ENCODE measurements around the gene SLCO1B3. TPM values are rescaled to one million over a fixed set of nuclear protein-coding genes. Genes with fewer than 3 reads are reported as not detected.

Gene SLCO1B3
- total and polyA plus RNA-seq, 2 donors from 2014 or later = not detected

DNA sequence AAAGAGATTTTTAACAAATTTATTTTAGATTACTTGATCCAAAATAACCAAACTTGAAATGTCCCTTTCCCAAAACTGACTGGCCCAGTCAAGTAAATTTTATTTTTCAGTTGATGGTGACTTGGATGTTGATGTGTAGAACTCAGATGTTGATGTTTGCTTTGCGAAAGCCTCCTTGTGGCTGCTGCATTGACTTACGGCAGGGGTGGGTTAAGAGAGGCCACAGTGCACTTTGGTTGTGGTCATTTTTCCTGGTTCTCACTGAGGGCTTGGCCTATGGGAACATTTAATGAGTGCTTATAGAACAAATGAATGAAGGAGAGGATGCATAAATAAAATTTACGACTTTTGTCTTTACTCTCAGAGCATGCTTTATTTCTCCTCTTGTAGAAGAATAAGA, 52.6 kb downstream of the SLCO1B3 start:
- TF ChIP-seq, protein P1, sequence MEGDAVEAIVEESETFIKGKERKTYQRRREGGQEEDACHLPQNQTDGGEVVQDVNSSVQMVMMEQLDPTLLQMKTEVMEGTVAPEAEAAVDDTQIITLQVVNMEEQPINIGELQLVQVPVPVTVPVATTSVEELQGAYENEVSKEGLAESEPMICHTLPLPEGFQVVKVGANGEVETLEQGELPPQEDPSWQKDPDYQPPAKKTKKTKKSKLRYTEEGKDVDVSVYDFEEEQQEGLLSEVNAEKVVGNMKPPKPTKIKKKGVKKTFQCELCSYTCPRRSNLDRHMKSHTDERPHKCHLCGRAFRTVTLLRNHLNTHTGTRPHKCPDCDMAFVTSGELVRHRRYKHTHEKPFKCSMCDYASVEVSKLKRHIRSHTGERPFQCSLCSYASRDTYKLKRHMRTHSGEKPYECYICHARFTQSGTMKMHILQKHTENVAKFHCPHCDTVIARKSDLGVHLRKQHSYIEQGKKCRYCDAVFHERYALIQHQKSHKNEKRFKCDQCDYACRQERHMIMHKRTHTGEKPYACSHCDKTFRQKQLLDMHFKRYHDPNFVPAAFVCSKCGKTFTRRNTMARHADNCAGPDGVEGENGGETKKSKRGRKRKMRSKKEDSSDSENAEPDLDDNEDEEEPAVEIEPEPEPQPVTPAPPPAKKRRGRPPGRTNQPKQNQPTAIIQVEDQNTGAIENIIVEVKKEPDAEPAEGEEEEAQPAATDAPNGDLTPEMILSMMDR (IDR thresholded peaks at IDR 0.05; ENCODE audit: borderline replicate concordance, extremely low read depth, insufficient read depth) = no peak
- H3K4me3 ChIP-seq (ENCODE audit: low read length in 3 of 3) = no peak overlapping the region
- no peak for DNase-seq
- no peaks in the 10 kb centered on the region for H3K4me1 ChIP-seq (ENCODE audit: control insufficient read depth in 2 of 3, insufficient read depth in 2 of 3, low read depth in 1 of 3, low read length in 3 of 3)
- no peak for FAIRE-seq
- H3K9me3 ChIP-seq (ENCODE audit: control insufficient read depth in 2 of 3, insufficient read depth in 1 of 3, low read length in 3 of 3) = no peaks in the 10 kb centered on the region
- no peak overlapping the region for H3K9ac ChIP-seq (ENCODE audit: low read length in 3 of 3)
- H3K27me3 ChIP-seq (ENCODE audit: control insufficient read depth, insufficient read depth, low read length) = no peaks in the 10 kb centered on the region
- intact Hi-C loops (cut with DNase I) = no loop called here
- H3K27ac ChIP-seq (ENCODE audit: low read depth in 2 of 2, low read length in 2 of 2) = no peak overlapping the region
- H3K36me3 ChIP-seq (ENCODE audit: control insufficient read depth in 2 of 3, insufficient read depth in 3 of 3, low read length in 3 of 3) = no peaks in the 10 kb centered on the region

DNA sequence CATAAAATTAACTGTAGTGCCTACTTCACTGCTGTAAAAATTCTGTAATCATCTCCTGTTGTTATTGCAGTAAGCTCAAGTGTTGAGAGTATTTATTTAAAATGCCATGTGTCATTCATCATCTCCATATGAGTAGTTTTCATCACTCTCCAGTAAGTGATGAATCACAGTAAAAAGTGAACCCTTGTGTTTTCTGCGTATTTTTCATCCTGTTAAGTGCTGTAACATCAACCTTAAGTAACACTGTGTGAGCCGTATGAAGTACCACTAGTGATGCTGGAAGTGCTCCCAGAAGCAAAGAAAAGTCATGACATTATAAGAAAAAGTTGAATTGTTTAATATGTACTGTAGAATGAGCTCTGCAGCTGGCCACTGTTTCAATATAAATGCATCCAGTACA, 55.4 kb downstream of the SLCO1B3 start:
- Histone ChIP-seq H3K27me3 (ENCODE audit: control insufficient read depth, insufficient read depth, low read length) (no peaks in the 10 kb centered on the region), H3K36me3 (ENCODE audit: control insufficient read depth in 2 of 3, insufficient read depth in 3 of 3, low read length in 3 of 3) (no peaks in the 10 kb centered on the region), H3K4me3 (ENCODE audit: low read length in 3 of 3) (no peak overlapping the region), H3K27ac (ENCODE audit: low read depth in 2 of 2, low read length in 2 of 2) (no peak overlapping the region), H3K9me3 (ENCODE audit: control insufficient read depth in 2 of 3, insufficient read depth in 1 of 3, low read length in 3 of 3) (no peaks in the 10 kb centered on the region), H3K9ac (ENCODE audit: low read length in 3 of 3) (no peak overlapping the region), H3K4me1 (ENCODE audit: control insufficient read depth in 2 of 3, insufficient read depth in 2 of 3, low read depth in 1 of 3, low read length in 3 of 3) (no peaks in the 10 kb centered on the region)
- DNase-seq = no peak
- TF ChIP-seq, protein P1 (IDR thresholded peaks at IDR 0.05; ENCODE audit: borderline replicate concordance, extremely low read depth, insufficient read depth) = no peak
- intact Hi-C loops (cut with DNase I) = no loop called here
- FAIRE-seq = no peak

DNA sequence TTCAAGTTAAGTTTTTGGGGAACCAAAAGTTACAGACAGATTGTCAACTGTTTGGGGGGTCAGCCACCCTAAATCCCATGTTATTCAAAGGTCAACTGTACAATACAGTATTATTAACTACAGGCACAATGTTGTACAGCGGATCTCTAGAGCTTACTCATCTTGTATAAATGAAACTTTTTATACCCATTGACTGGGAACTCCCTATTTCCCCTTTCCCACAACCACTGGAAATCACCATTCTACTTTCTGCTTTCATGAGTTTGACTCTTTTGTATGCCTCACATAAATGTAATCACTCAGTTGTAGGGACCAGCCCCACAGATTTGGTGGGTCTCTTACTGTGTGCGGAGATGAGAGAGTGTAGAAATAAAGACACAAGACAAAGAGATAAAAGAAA, 57.8 kb downstream of the SLCO1B3 start:
- DNase-seq (no peak), FAIRE-seq (no peak)
- H3K9ac ChIP-seq (ENCODE audit: low read length in 3 of 3) = no peak overlapping the region
- intact Hi-C loops (cut with DNase I) = no loop called here
- TF ChIP-seq, protein P1 (IDR thresholded peaks at IDR 0.05; ENCODE audit: borderline replicate concordance, extremely low read depth, insufficient read depth) = no peak
- no peak overlapping the region for H3K27ac ChIP-seq (ENCODE audit: low read depth in 2 of 2, low read length in 2 of 2)
- H3K27me3 ChIP-seq (ENCODE audit: control insufficient read depth, insufficient read depth, low read length) = no peaks in the 10 kb centered on the region
- no peak overlapping the region for H3K4me3 ChIP-seq (ENCODE audit: low read length in 3 of 3)
- no peaks in the 10 kb centered on the region for H3K36me3 ChIP-seq (ENCODE audit: control insufficient read depth in 2 of 3, insufficient read depth in 3 of 3, low read length in 3 of 3)
- no peaks in the 10 kb centered on the region for H3K9me3 ChIP-seq (ENCODE audit: control insufficient read depth in 2 of 3, insufficient read depth in 1 of 3, low read length in 3 of 3)
- H3K4me1 ChIP-seq (ENCODE audit: control insufficient read depth in 2 of 3, insufficient read depth in 2 of 3, low read depth in 1 of 3, low read length in 3 of 3) = no peaks in the 10 kb centered on the region

DNA sequence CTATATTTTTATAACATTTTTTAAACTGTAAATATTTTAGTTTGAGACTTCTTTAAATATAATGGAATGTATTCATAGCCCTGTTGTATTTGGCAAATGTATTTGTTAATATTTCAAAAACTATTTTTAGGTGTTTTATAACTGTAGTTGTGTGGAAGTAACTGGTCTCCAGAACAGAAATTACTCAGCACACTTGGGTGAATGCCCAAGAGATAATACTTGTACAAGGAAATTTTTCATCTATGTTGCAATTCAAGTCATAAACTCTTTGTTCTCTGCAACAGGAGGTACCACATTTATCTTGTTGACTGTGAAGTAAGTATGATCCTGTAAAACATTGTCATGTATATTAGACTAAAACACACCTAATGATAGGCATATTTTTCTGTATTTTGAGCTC, 72.8 kb downstream of the SLCO1B3 start:
- no peak overlapping the region for H3K9ac ChIP-seq (ENCODE audit: low read length in 3 of 3)
- FAIRE-seq (peak; percentile 35), DNase-seq (no peak)
- no peak overlapping the region for H3K27ac ChIP-seq (ENCODE audit: low read depth in 2 of 2, low read length in 2 of 2)
- intact Hi-C loops (cut with DNase I) = no loop called here
- H3K4me1 ChIP-seq (ENCODE audit: control insufficient read depth in 2 of 3, insufficient read depth in 2 of 3, low read depth in 1 of 3, low read length in 3 of 3) = no peaks in the 10 kb centered on the region
- no peaks in the 10 kb centered on the region for H3K36me3 ChIP-seq (ENCODE audit: control insufficient read depth in 2 of 3, insufficient read depth in 3 of 3, low read length in 3 of 3)
- H3K4me3 ChIP-seq (ENCODE audit: low read length in 3 of 3) = no peak overlapping the region
- TF ChIP-seq, protein P1 (IDR thresholded peaks at IDR 0.05; ENCODE audit: borderline replicate concordance, extremely low read depth, insufficient read depth) = no peak
- no peaks in the 10 kb centered on the region for H3K27me3 ChIP-seq (ENCODE audit: control insufficient read depth, insufficient read depth, low read length)
- no peaks in the 10 kb centered on the region for H3K9me3 ChIP-seq (ENCODE audit: control insufficient read depth in 2 of 3, insufficient read depth in 1 of 3, low read length in 3 of 3)
